Stimulated activated CD8-positive, alpha-beta memory T cell treated with anti-CD3 and anti-CD28 coated beads, Interleukin-7, amount 100 ng/mL, for 4 hours (primary cell): ENCODE results near the gene ATP1A4.
"Not testable (repeated sequence)": the region's sequence is repeated elsewhere in the genome, so short reads cannot be mapped to it uniquely, and the experiment has no call there.

Experiments used
- DNase-seq, 2 donors: peaks; one replicate each; pipeline ENCODE4 v3.0.0-alpha.2; 2020; ENCODE audit warnings: low read depth in 2 of 2

Gene ATP1A4

GRCh38 chr1:160123726-160124125 is 27.7 kb upstream of the ATP1A4 start:
- DNase-seq, result no peak

- DNase-seq, result no peak
Measured at GRCh38 chr1:160124705-160125478, 26.5 kb upstream of the ATP1A4 start.

GRCh38 chr1:160125746-160126145 is 25.7 kb upstream of the ATP1A4 start:
- DNase-seq, result no peak

- DNase-seq, result not testable (repeated sequence)
Measured at GRCh38 chr1:160126342-160126741, 25.1 kb upstream of the ATP1A4 start.

GRCh38 chr1:160127381-160127780 is 24.0 kb upstream of the ATP1A4 start:
- DNase-seq, result no peak

GRCh38 chr1:160127865-160128523 is 23.4 kb upstream of the ATP1A4 start:
- DNase-seq, result no peak

GRCh38 chr1:160128636-160129035 is 22.8 kb upstream of the ATP1A4 start:
- no peak for DNase-seq

GRCh38 chr1:160129046-160129445 is 22.4 kb upstream of the ATP1A4 start:
- no peak for DNase-seq

GRCh38 chr1:160129558-160129957 is 21.8 kb upstream of the ATP1A4 start:
- DNase-seq, result no peak

- no peak for DNase-seq
Measured at GRCh38 chr1:160129966-160130365, 21.4 kb upstream of the ATP1A4 start.

GRCh38 chr1:160130486-160130885 is 20.9 kb upstream of the ATP1A4 start:
- no peak for DNase-seq

- no peak for DNase-seq
Measured at GRCh38 chr1:160130939-160131338, 20.5 kb upstream of the ATP1A4 start.

- DNase-seq, result no peak
Measured at GRCh38 chr1:160131803-160132565, 19.4 kb upstream of the ATP1A4 start.

GRCh38 chr1:160133990-160134770 is 17.2 kb upstream of the ATP1A4 start:
- DNase-seq, result no peak

- DNase-seq, result no peak
Measured at GRCh38 chr1:160134791-160135572, 16.4 kb upstream of the ATP1A4 start.

GRCh38 chr1:160136121-160136925 is 15.1 kb upstream of the ATP1A4 start:
- no peak for DNase-seq

GRCh38 chr1:160136926-160137200 is 14.5 kb upstream of the ATP1A4 start:
- no peak for DNase-seq

- no peak for DNase-seq
Measured at GRCh38 chr1:160137216-160137862, 14.1 kb upstream of the ATP1A4 start.

- DNase-seq, result no peak
Measured at GRCh38 chr1:160139840-160140239, 11.6 kb upstream of the ATP1A4 start.

GRCh38 chr1:160143695-160144094 is 7.7 kb upstream of the ATP1A4 start:
- no peak for DNase-seq
